Tibial artery (tissue), 4 donors: ENCODE results near the gene PANX1.

Source experiments
- DNase-seq, 2 donors: peaks; one replicate each; pipeline ENCODE4 v3.0.0-alpha.2; 2019
- H3K27ac ChIP-seq, 2 donors: fragments of 200-600 bp; sonication (generic) in 1 of 2; 1 replicate in 1 of 2; 2 replicates in 1 of 2; pipeline ENCODE4 v1.5.1; 2018 to 2019; ENCODE audit warnings: mild to moderate bottlenecking in 1 of 2
- H3K27me3 ChIP-seq, 2 donors: fragments of 200-600 bp; sonication (generic) in 1 of 2; one replicate each; pipeline versions ENCODE4 v1.5.1 to v1.6.0; 2016 to 2019
- H3K36me3 ChIP-seq, 3 donors: fragments of 200-600 bp; sonication (generic) in 2 of 3; one replicate each; pipeline ENCODE4 v1.5.1; 2016 to 2019; ENCODE audit warnings: mild to moderate bottlenecking in 2 of 3
- H3K4me1 ChIP-seq, 4 donors: fragments of 200-600 bp; sonication (generic) in 2 of 4; 1 replicate in 3 of 4; 2 replicates in 1 of 4; pipeline ENCODE4 v1.5.1; 2016 to 2019
- H3K4me3 ChIP-seq, 2 donors: fragments of 200-600 bp; sonication (generic) in 1 of 2; 1 replicate in 1 of 2; 2 replicates in 1 of 2; pipeline ENCODE4 v1.5.1; 2018 to 2019; ENCODE audit warnings: mild to moderate bottlenecking in 2 of 2
- H3K9me3 ChIP-seq, 3 donors: fragments of 200-600 bp; sonication (generic) in 1 of 3; one replicate each; pipeline ENCODE4 v1.5.1; 2016 to 2019
- CTCF ChIP-seq, 2 experiments: fragments of 200-600 bp in 1 of 2; fragments of 450-650 bp in 1 of 2; IDR thresholded peaks; one replicate each; pipeline ENCODE4 v1.5.1; 2017 to 2019; ENCODE audit warnings: antibody characterized with exemption in 2 of 2, mild to moderate bottlenecking in 1 of 2, moderate library complexity in 1 of 2
- intact Hi-C: fragments of 100-400 bp; cut with DNase I; formaldehyde crosslinking; loops from one replicate; pipeline ENCODE4 v1.15.0; 2023; ENCODE audit warnings: low total_unique reads

The PANX1 gene

DNA sequence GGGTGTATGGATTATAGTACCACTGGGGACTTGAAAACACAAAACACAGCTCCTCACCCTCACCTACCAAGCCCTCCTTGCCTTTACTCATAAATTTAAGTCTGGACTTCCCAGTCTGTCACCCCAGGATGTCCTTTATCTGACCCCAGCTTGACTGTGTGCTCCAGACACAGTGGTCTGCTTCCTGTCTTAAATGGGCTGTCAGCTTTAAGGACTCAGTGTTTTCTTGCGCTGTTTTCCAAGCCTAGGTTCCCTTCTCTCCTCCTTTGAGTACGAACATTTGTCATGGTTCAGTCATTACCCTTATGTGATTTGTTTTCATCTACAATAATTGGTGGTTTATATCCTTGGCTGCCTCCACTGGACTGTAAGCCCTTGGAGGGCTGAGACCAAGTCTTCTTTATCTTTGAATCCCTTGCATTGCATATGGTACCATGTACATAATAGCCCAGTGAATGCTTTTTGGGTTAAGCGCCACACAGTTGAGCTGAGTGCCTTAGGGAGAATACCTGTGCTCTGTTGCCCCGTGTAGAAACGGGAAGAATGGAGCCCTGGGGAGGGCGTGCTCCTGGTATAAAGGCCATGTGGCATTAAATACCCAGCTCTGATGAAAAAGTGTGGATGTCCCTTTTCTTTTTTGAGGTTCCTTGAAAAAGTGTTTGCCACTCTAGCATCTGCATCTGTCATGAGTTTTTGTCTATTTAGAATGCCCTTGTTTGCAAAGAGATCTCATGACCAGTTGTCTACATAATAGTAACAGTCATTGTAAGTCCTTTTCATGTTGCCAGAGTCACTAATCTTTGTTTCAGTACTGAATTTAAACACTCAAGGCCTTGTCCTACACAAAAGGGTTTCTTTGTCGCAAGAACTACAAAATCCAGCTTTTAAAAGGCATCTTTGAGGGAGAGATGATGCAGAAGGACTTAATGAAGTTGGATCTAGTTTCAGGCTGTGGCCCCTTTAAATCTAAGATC, 14.0 kb downstream of the PANX1 start:
- Histone ChIP-seq H3K36me3 (no peaks in the 10 kb centered on the region), H3K27ac (no peak overlapping the region), H3K9me3 (no peaks in the 10 kb centered on the region), H3K4me3 (no peak overlapping the region), H3K27me3 (no peaks in the 10 kb centered on the region), H3K4me1 (peaks cover 0 to 36% (median 13%) of the 10 kb centered on the region in 4 donors)
- no peak for DNase-seq
- no peak for TF ChIP-seq CTCF (IDR thresholded peaks at IDR 0.05)
- intact Hi-C loops: no loop called here

DNA sequence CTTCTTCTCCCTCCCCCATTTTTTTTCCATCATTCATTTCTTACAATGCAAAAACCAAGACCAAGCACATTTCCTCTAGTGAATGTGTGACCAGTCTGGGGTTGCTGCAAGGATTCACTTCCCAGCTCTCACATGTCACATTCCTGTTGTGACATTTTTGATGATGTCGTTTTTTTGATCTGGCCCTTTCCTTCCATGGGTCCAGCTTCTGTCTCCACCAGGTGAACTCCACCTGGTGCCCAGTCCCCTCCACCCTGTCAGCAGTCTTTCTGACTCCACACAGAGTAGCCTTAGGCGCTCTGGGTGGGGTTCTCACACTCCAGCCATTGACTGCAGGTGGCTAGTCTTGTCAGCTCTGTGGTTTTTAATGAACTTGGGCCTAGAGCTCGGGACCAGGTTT, 15.6 kb downstream of the PANX1 start:
- no peak overlapping the region for H3K4me3 ChIP-seq
- H3K27ac ChIP-seq: no peak overlapping the region
- H3K9me3 ChIP-seq: no peaks in the 10 kb centered on the region
- H3K27me3 ChIP-seq: no peaks in the 10 kb centered on the region
- no peak for TF ChIP-seq CTCF (IDR thresholded peaks at IDR 0.05)
- intact Hi-C loops: no loop called here
- peaks cover 0 to 41% (median 13%) of the 10 kb centered on the region in 4 donors for H3K4me1 ChIP-seq
- DNase-seq: no peak
- no peaks in the 10 kb centered on the region for H3K36me3 ChIP-seq

GRCh38 chr11:94144664-94145063, 16.0 kb downstream of the PANX1 start:
- Histone ChIP-seq H3K9me3 (no peaks in the 10 kb centered on the region), H3K4me3 (no peak overlapping the region), H3K4me1 (peaks cover 0 to 46% (median 13%) of the 10 kb centered on the region in 4 donors), H3K27ac (no peak overlapping the region), H3K36me3 (no peaks in the 10 kb centered on the region), H3K27me3 (no peaks in the 10 kb centered on the region)
- no peak for TF ChIP-seq CTCF (IDR thresholded peaks at IDR 0.05)
- intact Hi-C loops: no loop called here
- no peak for DNase-seq

DNA sequence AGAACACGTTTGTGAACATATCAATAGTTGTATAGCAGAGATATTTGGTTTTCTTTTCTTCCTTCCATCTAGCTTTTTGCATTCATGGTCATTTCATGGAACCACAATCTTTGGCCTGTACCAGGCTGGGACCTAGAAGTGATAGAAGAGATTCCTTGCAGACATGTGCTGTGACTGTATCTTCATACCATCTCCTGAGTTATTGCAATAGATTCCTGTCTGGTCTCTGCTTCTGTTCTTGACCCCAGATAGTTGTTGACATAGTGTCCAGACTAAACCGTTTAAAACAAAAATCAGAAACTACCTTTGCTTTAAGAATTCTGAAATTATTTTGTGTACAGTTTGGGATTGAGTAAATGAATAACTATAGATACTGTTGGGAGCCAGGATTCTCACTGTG, 16.8 kb downstream of the PANX1 start:
- Histone ChIP-seq H3K27me3 (no peaks in the 10 kb centered on the region), H3K36me3 (no peaks in the 10 kb centered on the region), H3K4me1 (peaks cover 0 to 53% (median 16%) of the 10 kb centered on the region in 4 donors), H3K27ac (no peak overlapping the region), H3K9me3 (no peaks in the 10 kb centered on the region), H3K4me3 (no peak overlapping the region)
- no peak for DNase-seq
- TF ChIP-seq CTCF (IDR thresholded peaks at IDR 0.05): no peak
- intact Hi-C loops: no loop called here

DNA sequence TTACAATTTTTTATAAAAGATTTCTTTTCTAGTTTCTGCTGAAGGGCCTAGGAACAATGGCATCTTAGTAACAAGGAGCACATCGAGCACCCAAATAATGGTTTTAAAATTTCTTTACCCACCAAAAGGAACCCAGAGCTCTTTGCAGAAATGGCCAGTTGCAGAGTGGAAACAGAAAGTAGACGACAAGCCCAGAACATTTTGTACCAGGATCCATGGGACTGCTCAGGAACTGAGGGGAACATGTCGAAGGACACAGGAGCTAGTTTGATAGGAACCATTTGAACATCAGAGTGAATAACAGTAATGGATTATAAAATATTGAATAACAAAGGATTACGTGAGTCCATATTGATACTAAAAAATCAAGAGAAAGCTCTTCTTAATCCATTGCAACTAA, 17.3 kb downstream of the PANX1 start:
- no peaks in the 10 kb centered on the region for H3K9me3 ChIP-seq
- H3K27ac ChIP-seq: no peak overlapping the region
- H3K27me3 ChIP-seq: no peaks in the 10 kb centered on the region
- no peak for TF ChIP-seq CTCF (IDR thresholded peaks at IDR 0.05)
- intact Hi-C loops: no loop called here
- no peak overlapping the region for H3K4me3 ChIP-seq
- H3K36me3 ChIP-seq: no peaks in the 10 kb centered on the region
- peaks cover 0 to 58% (median 19%) of the 10 kb centered on the region in 4 donors for H3K4me1 ChIP-seq
- no peak for DNase-seq
